Adipocyte (in vitro differentiated cells): Measurements from ENCODE around the gene SPATA31C2.

ENCODE experiments used
- DNase-seq: peaks from one replicate; pipeline ENCODE4 v3.0.0-alpha.2; 2015; ENCODE audit warnings: low read depth
- H3K27me3 ChIP-seq: replicated peaks from 2 replicates; pipeline ENCODE4 v1.7.0; 2013; ENCODE audit warnings: mild to moderate bottlenecking, low read length, moderate library complexity; ENCODE audit not compliant: control insufficient read depth, insufficient read depth
- H3K36me3 ChIP-seq: 2 replicates; pipeline ENCODE4 v1.7.0; 2013; ENCODE audit warnings: low read length, mild to moderate bottlenecking, moderate library complexity; ENCODE audit not compliant: control insufficient read depth, insufficient read depth, severe bottlenecking
- H3K4me1 ChIP-seq: 2 replicates; pipeline ENCODE4 v1.7.0; 2013; ENCODE audit warnings: mild to moderate bottlenecking, low read length, moderate library complexity; ENCODE audit not compliant: control insufficient read depth, insufficient read depth
- H3K4me3 ChIP-seq: 2 replicates; pipeline ENCODE4 v1.7.0; 2013; ENCODE audit warnings: mild to moderate bottlenecking, low read length, moderate library complexity
- H3K9ac ChIP-seq: 2 replicates; pipeline ENCODE4 v1.7.0; 2013; ENCODE audit warnings: mild to moderate bottlenecking, low read length, moderate library complexity
- H3K9me3 ChIP-seq: 2 replicates; pipeline ENCODE4 v1.7.0; 2013; ENCODE audit warnings: mild to moderate bottlenecking, low read length, moderate library complexity; ENCODE audit not compliant: control insufficient read depth

The SPATA31C2 gene

DNA sequence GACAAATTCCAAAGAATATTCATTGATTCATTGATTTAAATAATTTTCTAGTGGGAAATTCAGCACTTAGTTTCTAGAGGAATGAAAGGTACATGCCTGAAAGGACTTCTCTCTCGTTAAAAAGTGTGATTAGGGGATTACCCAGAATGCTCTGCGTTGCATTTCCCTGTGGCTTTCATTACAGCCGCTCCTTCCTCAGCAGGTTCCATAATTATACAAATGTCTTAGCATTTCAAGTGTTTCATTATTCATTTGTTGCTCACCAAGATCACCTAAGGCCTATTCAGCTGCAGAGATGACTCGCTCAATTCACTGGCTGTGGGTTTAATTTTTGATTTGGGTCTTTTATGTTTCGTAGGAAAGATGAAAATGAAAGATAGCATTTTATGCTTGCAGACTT lies 52.8 kb downstream of the SPATA31C2 start:
- Histone ChIP-seq H3K9me3 (peaks cover 9% of the 10 kb centered on the region), H3K27me3 (peaks cover 6% of the 10 kb centered on the region), H3K4me1 (peaks cover 8% of the 10 kb centered on the region), H3K9ac (no peak overlapping the region), H3K4me3 (no peak overlapping the region), H3K36me3 (no peaks in the 10 kb centered on the region)
- no peak for DNase-seq

GRCh38 chr9:88084357-88085183 lies 53.7 kb downstream of the SPATA31C2 start:
- H3K4me3 ChIP-seq: no peak overlapping the region
- H3K9ac ChIP-seq: no peak overlapping the region
- no peaks in the 10 kb centered on the region for H3K36me3 ChIP-seq
- H3K4me1 ChIP-seq: no peaks in the 10 kb centered on the region
- H3K9me3 ChIP-seq: peaks cover 9% of the 10 kb centered on the region
- H3K27me3 ChIP-seq: peaks cover 6% of the 10 kb centered on the region
- DNase-seq: no peak
